GM10248 (cell line): ENCODE measurements around the gene LAP3.

ENCODE experiments used
- CTCF ChIA-PET: fragments of 300-600 bp; sonication (Branson Sonifier 250); formaldehyde crosslinking; extraction: SDS; loops from one replicate; lab custom pipeline; 2021; ENCODE audit warnings: antibody characterized with exemption; lab: Yijun Ruan, JAX
- POLR2A ChIA-PET: fragments of 350-650 bp; sonication (Branson Sonifier 250); formaldehyde crosslinking; extraction: SDS; loops from one replicate; lab custom pipeline; 2020; ENCODE audit warnings: antibody characterized with exemption; lab: Yijun Ruan, JAX
- DNase-seq: peaks from one replicate; pipeline ENCODE4 v3.0.0; 2012; ENCODE audit errors: extremely low spot score
- TF ChIP-seq, protein P1 (sequence below): IDR thresholded peaks from 2 replicates; pipeline ENCODE4 v1.5.1; 2012; ENCODE audit warnings: mild to moderate bottlenecking, low read depth; ENCODE audit errors: extremely low read depth, missing control alignments, control extremely low read depth

LAP3 gene

DNA sequence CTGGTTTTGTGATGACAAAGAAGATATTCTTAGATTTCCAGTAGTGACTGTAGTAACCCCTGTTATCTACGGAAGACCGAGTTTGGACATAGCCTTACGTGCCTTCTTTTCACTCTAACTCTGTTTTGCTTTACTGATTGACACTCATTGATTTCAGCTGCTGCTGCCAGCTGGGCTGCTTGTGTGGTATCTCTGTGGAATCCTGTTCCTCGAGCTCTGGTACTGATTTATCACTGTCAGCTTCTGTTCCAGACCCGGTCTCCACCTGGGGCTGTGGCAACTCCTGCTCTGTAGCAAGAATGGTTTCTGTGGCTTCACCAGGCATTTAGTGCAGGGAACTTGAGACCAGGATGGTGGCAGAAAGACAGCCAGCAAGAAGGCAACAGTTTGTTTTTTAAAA is 24.6 kb upstream of the LAP3 start:
- TF ChIP-seq, protein P1, sequence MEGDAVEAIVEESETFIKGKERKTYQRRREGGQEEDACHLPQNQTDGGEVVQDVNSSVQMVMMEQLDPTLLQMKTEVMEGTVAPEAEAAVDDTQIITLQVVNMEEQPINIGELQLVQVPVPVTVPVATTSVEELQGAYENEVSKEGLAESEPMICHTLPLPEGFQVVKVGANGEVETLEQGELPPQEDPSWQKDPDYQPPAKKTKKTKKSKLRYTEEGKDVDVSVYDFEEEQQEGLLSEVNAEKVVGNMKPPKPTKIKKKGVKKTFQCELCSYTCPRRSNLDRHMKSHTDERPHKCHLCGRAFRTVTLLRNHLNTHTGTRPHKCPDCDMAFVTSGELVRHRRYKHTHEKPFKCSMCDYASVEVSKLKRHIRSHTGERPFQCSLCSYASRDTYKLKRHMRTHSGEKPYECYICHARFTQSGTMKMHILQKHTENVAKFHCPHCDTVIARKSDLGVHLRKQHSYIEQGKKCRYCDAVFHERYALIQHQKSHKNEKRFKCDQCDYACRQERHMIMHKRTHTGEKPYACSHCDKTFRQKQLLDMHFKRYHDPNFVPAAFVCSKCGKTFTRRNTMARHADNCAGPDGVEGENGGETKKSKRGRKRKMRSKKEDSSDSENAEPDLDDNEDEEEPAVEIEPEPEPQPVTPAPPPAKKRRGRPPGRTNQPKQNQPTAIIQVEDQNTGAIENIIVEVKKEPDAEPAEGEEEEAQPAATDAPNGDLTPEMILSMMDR: no peak
- CTCF ChIA-PET: interaction anchor here (2.5 kb wide), 1 partner anchor 83 kb away, joined by 8 read pairs; no protein-coding TSS in a partner anchor
- DNase-seq: no peak
- POLR2A ChIA-PET: no interaction called here

DNA sequence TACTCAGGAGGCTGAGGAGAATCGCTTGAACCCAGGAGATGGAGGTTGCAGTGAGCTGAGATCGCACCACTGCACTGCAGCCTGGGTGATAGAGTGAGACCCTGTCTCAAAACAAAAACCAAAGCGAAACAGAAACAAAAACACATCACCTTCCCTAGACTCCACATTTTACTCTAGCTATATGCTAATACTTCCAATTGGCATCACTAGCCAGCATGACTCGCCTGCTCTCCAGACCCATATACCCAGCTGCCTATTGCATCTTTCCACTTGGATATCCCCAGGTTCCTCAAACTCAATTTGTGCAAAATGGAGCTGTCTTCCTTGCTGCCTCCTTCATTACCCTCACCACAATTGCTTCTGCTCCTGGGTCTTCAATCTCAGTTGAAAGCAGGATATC is 22.4 kb upstream of the LAP3 start:
- ChIA-PET CTCF (interaction anchor here (0.7 to 2.5 kb wide), 5 partner anchors 8 to 254 kb away, joined by 3 to 8 read pairs (median 4); no protein-coding TSS in a partner anchor), POLR2A (no interaction called here)
- TF ChIP-seq, protein P1: no peak
- DNase-seq: no peak

DNA sequence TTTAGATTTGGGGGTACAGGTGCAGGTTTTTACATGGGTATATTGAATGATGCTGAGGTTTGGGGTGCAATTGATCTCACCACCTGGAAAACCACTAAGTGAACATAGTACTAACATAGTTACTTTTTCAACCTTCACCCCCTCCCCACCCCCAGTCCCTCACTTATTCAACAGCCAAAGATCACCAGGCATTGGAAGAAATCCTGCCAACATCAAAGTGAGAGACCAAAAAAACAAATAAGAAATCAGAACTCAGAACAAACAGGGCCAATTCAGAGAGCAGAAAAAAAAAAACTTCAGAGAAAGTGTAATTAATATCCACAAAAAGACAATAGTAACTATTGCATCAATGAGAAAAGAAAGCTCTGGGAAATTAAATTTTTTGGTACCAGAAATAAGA is 20.5 kb upstream of the LAP3 start:
- TF ChIP-seq, protein P1: no peak
- ChIA-PET CTCF (interaction anchor here (0.6 to 1.1 kb wide), 3 partner anchors 70 to 243 kb away, joined by 3 to 4 read pairs (median 3); no protein-coding TSS in a partner anchor), POLR2A (no interaction called here)

DNA sequence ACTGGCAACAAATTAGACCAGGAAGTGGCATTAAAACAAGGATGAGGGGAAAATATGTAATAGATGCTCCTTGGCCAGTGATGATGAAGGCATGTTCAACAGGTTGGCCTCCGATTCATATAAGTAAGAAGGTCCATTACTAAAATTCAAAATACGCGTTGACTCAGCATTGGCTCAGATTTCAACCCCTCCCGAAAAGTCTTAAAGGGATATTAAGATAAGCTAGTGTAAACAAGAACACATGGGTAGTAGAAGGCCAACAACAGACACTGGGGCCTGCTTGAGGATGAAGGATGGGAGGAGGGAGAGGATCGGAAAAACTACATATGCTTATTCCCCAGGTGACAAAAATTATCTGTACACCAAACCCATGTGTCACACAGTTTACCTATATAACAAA is 19.1 kb upstream of the LAP3 start:
- ChIA-PET POLR2A (no interaction called here), CTCF (interaction anchor here (1.1 to 1.9 kb wide), 3 partner anchors 9 to 18 kb away, joined by 3 to 12 read pairs (median 4); no protein-coding TSS in a partner anchor)
- no peak for DNase-seq
- TF ChIP-seq, protein P1: no peak

More for the DNA sequence above, 20.5 kb upstream of the LAP3 start:
- DNase-seq: no peak

DNA sequence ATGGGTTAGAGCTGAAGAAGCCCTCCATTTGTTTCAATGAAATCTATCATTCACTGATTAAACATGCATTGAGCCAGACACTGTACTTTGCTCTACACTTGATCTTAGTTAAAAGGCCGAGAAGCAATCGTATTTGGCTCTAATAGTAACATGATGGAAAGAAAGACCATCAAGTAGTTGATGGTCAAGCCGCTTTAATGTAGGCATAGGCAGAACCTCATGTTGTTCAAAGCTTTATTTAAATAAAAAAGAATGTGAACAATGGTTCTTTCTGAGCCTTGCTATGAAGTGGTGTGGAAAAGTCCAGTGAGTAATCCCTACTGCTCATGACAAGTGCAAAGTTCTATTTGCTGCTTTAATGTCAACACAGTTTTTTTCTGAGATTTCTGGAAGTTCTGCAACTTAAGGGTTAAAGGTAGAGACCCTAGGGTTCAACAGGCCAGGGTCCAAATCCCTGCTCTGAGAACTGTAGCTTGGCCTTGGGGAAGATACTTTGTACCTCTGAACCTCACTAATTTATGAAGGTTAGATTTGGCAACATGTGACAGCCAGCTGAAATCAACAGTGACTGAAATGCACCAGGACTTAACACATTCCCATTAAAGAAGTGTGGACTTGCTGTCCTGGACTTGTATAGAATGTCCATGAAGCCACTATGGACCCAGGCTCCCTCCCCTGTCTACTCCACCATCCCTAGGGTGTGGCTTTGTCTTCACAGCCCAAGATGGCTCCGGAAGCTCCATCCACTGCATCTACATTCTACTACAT is 17.9 kb upstream of the LAP3 start:
- ChIA-PET CTCF (interaction anchor here (0.8 to 1.9 kb wide), 5 partner anchors 8 to 17 kb away, joined by 3 to 12 read pairs (median 4); no protein-coding TSS in a partner anchor), POLR2A (no interaction called here)
- TF ChIP-seq, protein P1: no peak
- DNase-seq: no peak

DNA sequence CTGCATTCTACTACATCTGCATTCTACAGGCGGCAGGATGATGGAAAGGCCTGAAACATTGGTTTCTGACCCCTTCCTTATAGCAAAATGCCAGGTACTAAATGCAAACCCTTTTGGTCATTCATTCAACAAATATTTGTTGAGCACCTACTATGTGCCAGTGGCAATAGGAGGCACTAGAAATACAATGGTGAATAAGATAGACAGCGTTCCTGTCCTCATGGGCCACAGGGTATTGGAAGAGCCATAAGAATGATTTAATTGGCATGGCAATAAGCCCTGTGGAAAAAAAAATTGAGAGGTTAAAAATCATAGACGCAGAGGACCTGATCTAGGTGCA is 17.3 kb upstream of the LAP3 start:
- POLR2A ChIA-PET: no interaction called here
- DNase-seq: no peak
- TF ChIP-seq, protein P1: no peak
- CTCF ChIA-PET: interaction anchor here (1.6 kb wide), 1 partner anchor 11 kb away, joined by 5 read pairs; no protein-coding TSS in a partner anchor
